ENCODE data around the gene PLA2G2D.

GRCh38 chr1:20095564-20096434 lies 23.5 kb downstream of the PLA2G2D start:
- no peak for TF ChIP-seq CTCF (IDR thresholded peaks at IDR 0.05)
- TF ChIP-seq POLR2A (IDR thresholded peaks at IDR 0.05): no peak
